H1 (cell line): Measurements from ENCODE around the gene SFXN1. TPM values are rescaled to one million over a fixed set of nuclear protein-coding genes. Genes with fewer than 3 reads are reported as not detected.

Source experiments
- CTCF ChIA-PET: fragments of 300-600 bp; sonication (Branson Sonifier 250); formaldehyde crosslinking; loops from one replicate; lab custom pipeline; 2021; ENCODE audit not compliant: partially characterized antibody; lab: Charles Lee
- POLR2A ChIA-PET: fragments of 300-600 bp; sonication (Branson Sonifier 250); formaldehyde crosslinking; loops from one replicate; lab custom pipeline; 2021; ENCODE audit warnings: inconsistent platforms; ENCODE audit not compliant: partially characterized antibody; lab: Charles Lee
- DNase-seq, 2 experiments: peaks; one replicate each; pipeline versions ENCODE4 v3.0.0 to v3.0.0-alpha.2; 2010 to 2022; ENCODE audit warnings: low spot score in 2 of 2, low read depth in 1 of 2, mixed read lengths in 1 of 2
- FAIRE-seq: peaks from 2 replicates; lab custom pipeline; 2011; peaks lifted over from hg19 to GRCh38; lab: Jason Lieb, UNC
- H2AFZ ChIP-seq: 2 replicates; pipeline ENCODE4 v1.8.1; 2012; ENCODE audit warnings: low read length, inconsistent platforms
- H2AK5ac ChIP-seq: 2 replicates; pipeline ENCODE4 v1.6.1; 2013; ENCODE audit warnings: low read depth, low read length
- H2BK120ac ChIP-seq: replicated peaks from 2 replicates; pipeline ENCODE3; 2013; ENCODE audit warnings: low read depth, low read length, inconsistent platforms
- H2BK12ac ChIP-seq: 2 replicates; pipeline ENCODE4 v1.6.1; 2013; ENCODE audit warnings: low read depth, low read length
- H2BK15ac ChIP-seq: 2 replicates; pipeline ENCODE4 v1.6.1; 2013; ENCODE audit warnings: low read length
- H2BK20ac ChIP-seq: 2 replicates; pipeline ENCODE4 v1.6.1; 2013; ENCODE audit warnings: low read length
- H2BK5ac ChIP-seq: 2 replicates; pipeline ENCODE4 v1.6.1; 2013; ENCODE audit warnings: low read depth, low read length
- H3K14ac ChIP-seq: 2 replicates; pipeline ENCODE4 v1.6.1; 2013; ENCODE audit warnings: inconsistent platforms; ENCODE audit not compliant: insufficient read length
- H3K18ac ChIP-seq: 2 replicates; pipeline ENCODE4 v1.6.1; 2013; ENCODE audit warnings: low read length; ENCODE audit errors: extremely low read depth
- H3K23ac ChIP-seq: 2 replicates; pipeline ENCODE4 v1.6.1; 2013; ENCODE audit warnings: inconsistent platforms; ENCODE audit not compliant: insufficient read length
- H3K23me2 ChIP-seq: 2 replicates; pipeline ENCODE4 v1.6.1; 2013; ENCODE audit warnings: low read depth, low read length
- H3K27ac ChIP-seq: 2 replicates; pipeline ENCODE4 v1.6.1; 2011; ENCODE audit warnings: low read depth, low read length, inconsistent platforms
- H3K27me3 ChIP-seq, 4 experiments: replicated peaks in 1 of 4; 1 replicate in 1 of 4; 2 replicates in 3 of 4; pipeline versions ENCODE4 v1.6.1 to v1.8.1; 2011 to 2013; ENCODE audit warnings: low read length in 3 of 4, mild to moderate bottlenecking in 3 of 4, inconsistent platforms in 2 of 4, mixed read lengths in 2 of 4, moderate library complexity in 1 of 4; ENCODE audit not compliant: control insufficient read depth in 3 of 4, insufficient read depth in 3 of 4; ENCODE audit errors: extremely low read depth in 1 of 4
- H3K36me3 ChIP-seq, 4 experiments: 2 replicates each; pipeline versions ENCODE4 v1.6.1 to v1.8.1; 2011 to 2013; ENCODE audit warnings: mild to moderate bottlenecking in 4 of 4, low read length in 3 of 4, moderate library complexity in 2 of 4, control low read depth in 1 of 4, inconsistent platforms in 1 of 4; ENCODE audit not compliant: insufficient read depth in 4 of 4, control insufficient read depth in 2 of 4
- H3K4ac ChIP-seq: replicated peaks from 2 replicates; pipeline ENCODE3; 2013; ENCODE audit warnings: low read length, low read depth, mixed read lengths, inconsistent platforms; ENCODE audit not compliant: insufficient read length
- H3K4me1 ChIP-seq, 4 experiments: replicated peaks in 1 of 4; 1 replicate in 1 of 4; 2 replicates in 3 of 4; pipeline versions ENCODE4 v1.6.1 to v1.8.1; 2011 to 2013; ENCODE audit warnings: low read length in 3 of 4, inconsistent platforms in 2 of 4, mixed read lengths in 1 of 4; ENCODE audit not compliant: insufficient read depth in 4 of 4, control insufficient read depth in 3 of 4
- H3K4me2 ChIP-seq, 2 experiments: 2 replicates each; pipeline versions ENCODE4 v1.6.1 to v1.8.1; 2011 to 2013; ENCODE audit warnings: low read depth in 2 of 2, low read length in 2 of 2, control low read depth in 1 of 2, inconsistent platforms in 1 of 2, mild to moderate bottlenecking in 1 of 2; ENCODE audit not compliant: insufficient read depth in 1 of 2
- H3K4me3 ChIP-seq, 4 experiments: fragments of 200-600, 300-600 bp in 1 of 4; sonication (generic), shearing (Covaris generic), sonication (Bioruptor Twin) in 1 of 4; 2 replicates each; pipeline versions ENCODE4 v1.5.1 to v1.8.1; 2011 to 2016; ENCODE audit warnings: low read length in 4 of 4, low read depth in 3 of 4, control low read depth in 2 of 4, inconsistent platforms in 2 of 4, mild to moderate bottlenecking in 2 of 4, mixed read lengths in 1 of 4, moderate library complexity in 1 of 4; ENCODE audit not compliant: insufficient read depth in 2 of 4; ENCODE audit errors: extremely low read depth in 1 of 4
- H3K56ac ChIP-seq: replicated peaks from 2 replicates; pipeline ENCODE3; 2013; ENCODE audit warnings: low read depth, mild to moderate bottlenecking, mixed read lengths, low read length, inconsistent platforms; ENCODE audit not compliant: insufficient read length
- H3K79me1 ChIP-seq: 2 replicates; pipeline ENCODE4 v1.6.1; 2013; ENCODE audit warnings: low read depth, low read length, control low read depth
- H3K79me2 ChIP-seq, 2 experiments: 2 replicates each; pipeline versions ENCODE4 v1.6.1 to v1.8.1; 2012 to 2013; ENCODE audit warnings: low read length in 2 of 2, mild to moderate bottlenecking in 2 of 2, inconsistent platforms in 1 of 2; ENCODE audit not compliant: insufficient read depth in 2 of 2, control insufficient read depth in 1 of 2
- H3K9ac ChIP-seq, 4 experiments: replicated peaks in 1 of 4; 1 replicate in 1 of 4; 2 replicates in 3 of 4; pipeline versions ENCODE4 v1.6.1 to v1.8.1; 2011 to 2013; ENCODE audit warnings: low read depth in 3 of 4, low read length in 3 of 4, control low read depth in 2 of 4, mild to moderate bottlenecking in 2 of 4, moderate library complexity in 2 of 4, inconsistent platforms in 1 of 4; ENCODE audit errors: extremely low read depth in 1 of 4
- H3K9me3 ChIP-seq, 2 experiments: 2 replicates each; pipeline versions ENCODE4 v1.6.1 to v1.8.1; 2012 to 2013; ENCODE audit warnings: mild to moderate bottlenecking in 2 of 2, moderate library complexity in 2 of 2, control low read depth in 1 of 2, inconsistent platforms in 1 of 2, low read depth in 1 of 2, low read length in 1 of 2, mixed read lengths in 1 of 2; ENCODE audit not compliant: insufficient read depth in 2 of 2
- H4K20me1 ChIP-seq, 2 experiments: replicated peaks in 1 of 2; 2 replicates each; pipeline versions ENCODE3 to v1.8.1; 2011 to 2013; ENCODE audit warnings: inconsistent platforms in 2 of 2, low read length in 2 of 2, mild to moderate bottlenecking in 1 of 2; ENCODE audit not compliant: insufficient read depth in 2 of 2, control insufficient read depth in 1 of 2
- H4K5ac ChIP-seq: 2 replicates; pipeline ENCODE4 v1.6.1; 2013; ENCODE audit warnings: low read length, low read depth, mixed read lengths, inconsistent platforms; ENCODE audit not compliant: insufficient read length
- H4K8ac ChIP-seq: 2 replicates; pipeline ENCODE4 v1.8.0; 2013; ENCODE audit warnings: mild to moderate bottlenecking, moderate library complexity, low read length, inconsistent platforms; ENCODE audit not compliant: insufficient read depth; ENCODE audit errors: extremely low read depth
- H4K91ac ChIP-seq: replicated peaks from 2 replicates; pipeline ENCODE3; 2013; ENCODE audit warnings: low read length, mixed read lengths, inconsistent platforms; ENCODE audit not compliant: insufficient read length
- BCL11A ChIP-seq, 2 experiments: IDR thresholded peaks; one replicate each; pipeline ENCODE4 v1.6.1; 2011; ENCODE audit warnings: low read depth in 2 of 2, low read length in 2 of 2, mild to moderate bottlenecking in 2 of 2
- BRCA1 ChIP-seq: IDR thresholded peaks from 2 replicates; pipeline ENCODE4 v1.6.1; 2012; ENCODE audit warnings: low read depth, low read length, improper control_type of control experiment
- CBX5 ChIP-seq: fragments of 300-800, 300-1000 bp; sonication (generic); IDR thresholded peaks from 2 replicates; pipeline ENCODE4 v1.7.1; 2016; ENCODE audit warnings: antibody characterized with exemption, low read length, low read depth
- CHD2 ChIP-seq: IDR thresholded peaks from 2 replicates; pipeline ENCODE4 v1.6.1; 2012; ENCODE audit warnings: low read length, improper control_type of control experiment
- CREB1 ChIP-seq: IDR thresholded peaks from 2 replicates; pipeline ENCODE4 v1.6.1; 2012; ENCODE audit warnings: inconsistent platforms
- FOSL1 ChIP-seq: IDR thresholded peaks from 2 replicates; pipeline ENCODE4 v1.6.1; 2011; ENCODE audit warnings: mild to moderate bottlenecking, low read depth, low read length, moderate library complexity; ENCODE audit not compliant: insufficient read depth
- HDAC6 ChIP-seq: IDR thresholded peaks from one replicate; pipeline ENCODE4 v1.7.1; 2012; ENCODE audit warnings: low read depth, mild to moderate bottlenecking, inconsistent platforms, low read length, moderate library complexity
- NANOG ChIP-seq: IDR thresholded peaks from 2 replicates; pipeline ENCODE4 v1.6.1; 2011; ENCODE audit warnings: low read length, low read depth, mild to moderate bottlenecking, inconsistent platforms; ENCODE audit not compliant: insufficient read depth, poor library complexity, severe bottlenecking
- POLR2A ChIP-seq, 2 experiments: IDR thresholded peaks; 1 replicate in 1 of 2; 2 replicates in 1 of 2; pipeline ENCODE4 v1.6.1; 2011; ENCODE audit warnings: low read depth in 2 of 2, low read length in 2 of 2, mild to moderate bottlenecking in 2 of 2; ENCODE audit errors: control extremely low read depth in 1 of 2
- RNF2 ChIP-seq: fragments of 200-900, 300-1000 bp; sonication (generic); IDR thresholded peaks from 2 replicates; pipeline ENCODE4 v1.7.1; 2016; ENCODE audit warnings: borderline replicate concordance, low read depth, mild to moderate bottlenecking, antibody characterized with exemption, low read length; ENCODE audit not compliant: poor library complexity, severe bottlenecking; ENCODE audit errors: missing control alignments
- SIRT6 ChIP-seq: IDR thresholded peaks from one replicate; pipeline ENCODE4 v1.7.1; 2012; ENCODE audit warnings: low read length, inconsistent platforms
- SIX5 ChIP-seq: IDR thresholded peaks from 2 replicates; pipeline ENCODE4 v1.6.1; 2011; ENCODE audit warnings: mild to moderate bottlenecking, low read depth, low read length
- SRF ChIP-seq: IDR thresholded peaks from 2 replicates; pipeline ENCODE4 v1.6.1; 2011; ENCODE audit warnings: mild to moderate bottlenecking, low read depth, low read length, moderate library complexity
- TEAD4 ChIP-seq: IDR thresholded peaks from 2 replicates; pipeline ENCODE4 v1.6.1; 2012; ENCODE audit warnings: low read depth, low read length, inconsistent platforms, mixed read lengths
- YY1 ChIP-seq: IDR thresholded peaks from 2 replicates; pipeline ENCODE4 v1.6.1; 2011; ENCODE audit warnings: low read depth, mild to moderate bottlenecking, low read length
- ZNF274 ChIP-seq: IDR thresholded peaks from 2 replicates; pipeline ENCODE4 v1.7.0; 2012; ENCODE audit warnings: low read length, borderline replicate concordance; ENCODE audit errors: extremely low read depth
- WGBS, 2 experiments: shearing (Covaris generic) in 1 of 2; methylation state at CpG; one replicate each; pipeline versions ENCODE4 v1.1.6 to v1.1.7; 2013 to 2015; ENCODE audit warnings: low lambda C conversion rate in 2 of 2, mixed read lengths in 2 of 2, inconsistent platforms in 1 of 2, low coverage in 1 of 2, missing lambda C conversion rate in 1 of 2; ENCODE audit not compliant: insufficient replicate concordance in 2 of 2, insufficient coverage in 1 of 2, insufficient read length in 1 of 2; ENCODE audit errors: extremely low coverage in 1 of 2, missing lambda C conversion rate in 1 of 2; 5-methylcytosine and 5-hydroxymethylcytosine counted together
- polyA plus RNA-seq, 7 experiments: library from polyadenylated mRNA; depleted of rRNA in 3 of 7; stranded (reverse) in 5 of 7; unstranded in 2 of 7; fragments of >200 nt in 5 of 7; fragments of 200-250 nt in 2 of 7; gene quantifications; 1 replicate in 5 of 7; 2 replicates in 1 of 7; 4 replicates in 1 of 7; pipeline versions ENCODE4 v1.2.1 to v1.2.3, GENCODE V29; 2011 to 2013; ENCODE audit warnings: missing spikeins in 2 of 7, mixed read lengths in 2 of 7
- total RNA-seq: library from RNA; stranded (reverse); fragmentation: NEBNext Ultra II Directional; extraction: Animal tissue kit (Norgen Biotek cat#: 25700); gene quantifications from 2 replicates; pipeline ENCODE4 v1.2.1, GENCODE V29; 2021

The SFXN1 gene
- total and polyA plus RNA-seq, 2 of the 8 experiments (the other 6 are each of a cell fraction or from before 2014, with no cell fraction given) = 72.7 to 97.6 TPM

GRCh38 chr5:175452166-175452565, 26.2 kb upstream of the SFXN1 start:
- H3K14ac ChIP-seq = no peak overlapping the region
- no peak overlapping the region for H3K56ac ChIP-seq
- H3K27me3 ChIP-seq = no peaks in the 10 kb centered on the region
- peaks cover 0 to 4% (median 3%) of the 10 kb centered on the region in 4 experiments; a peak in 4 of 7 replicates for H3K4me1 ChIP-seq
- H3K9me3 ChIP-seq = no peaks in the 10 kb centered on the region
- H3K36me3 ChIP-seq = no peaks in the 10 kb centered on the region
- no peaks in the 10 kb centered on the region for H3K79me1 ChIP-seq
- no peak overlapping the region for H3K9ac ChIP-seq
- no peak overlapping the region for H4K91ac ChIP-seq
- no peak overlapping the region for H3K18ac ChIP-seq
- H2BK15ac ChIP-seq = no peak overlapping the region
- H2BK120ac ChIP-seq = no peak overlapping the region
- no peak overlapping the region for H3K4me2 ChIP-seq
- H3K27ac ChIP-seq = no peak overlapping the region
- CTCF ChIA-PET = interaction anchor here (0.6 to 1.6 kb wide), 5 partner anchors 8 to 79 kb away, joined by 3 to 7 read pairs (median 4); partner anchors contain the start of gene DRD1
- no peak for DNase-seq
- no peaks in the 10 kb centered on the region for H3K23me2 ChIP-seq
- WGBS, 2 experiments = 93% methylated on average over 2 of the region's 2 CpGs; no CpG with 5 or more reads in 1 of the 2 experiments
- no peaks in the 10 kb centered on the region for H4K20me1 ChIP-seq
- H2AFZ ChIP-seq = no peak overlapping the region
- no peak overlapping the region for H3K4me3 ChIP-seq
- FAIRE-seq = no peak
- H3K79me2 ChIP-seq = no peaks in the 10 kb centered on the region
- H3K4ac ChIP-seq = no peak overlapping the region
- no peak overlapping the region for H3K23ac ChIP-seq
- H2BK12ac ChIP-seq = no peak overlapping the region
- H4K5ac ChIP-seq = no peak overlapping the region
- no peak overlapping the region for H4K8ac ChIP-seq
- H2AK5ac ChIP-seq = no peak overlapping the region
- H2BK20ac ChIP-seq = no peak overlapping the region
- POLR2A ChIA-PET = no interaction called here
- no peak overlapping the region for H2BK5ac ChIP-seq
- TF ChIP-seq SIX5 (no peak), ZNF274 (no peak), SRF (no peak), RNF2 (no peak), TEAD4 (no peak), FOSL1 (no peak), BRCA1 (no peak), CBX5 (no peak), POLR2A (IDR thresholded peaks at IDR 0.05; ENCODE audit: control extremely low read depth in 1 of 2, low read depth in 2 of 2, low read length in 2 of 2) (no peak), SIRT6 (no peak), CREB1 (no peak), BCL11A (IDR thresholded peaks at IDR 0.05; ENCODE audit: low read depth in 2 of 2, low read length in 2 of 2) (no peak), CHD2 (no peak), NANOG (no peak), YY1 (no peak), HDAC6 (no peak)
